ENCODE results near the gene ZNF804A. TPM values are rescaled to one million over a fixed set of nuclear protein-coding genes. Genes with fewer than 3 reads are reported as not detected.
A peak's percentile ranks its signal among the peaks of the same experiment; 100 is the strongest.

The ZNF804A gene
- total RNA-seq, 1 donor from 2014 or later: 0.32 TPM

- H3K36me3 Mint-ChIP-seq (ENCODE audit: low read depth, unreplicated experiment): no peaks in the 10 kb centered on the region
- Histone ChIP-seq H3K9ac (ENCODE audit: low read length) (peak overlapping the region; percentile 88), H3K4me1 (ENCODE audit: insufficient read depth, low read length) (no peaks in the 10 kb centered on the region), H4K20me1 (ENCODE audit: insufficient read depth, low read length) (no peaks in the 10 kb centered on the region), H3K79me2 (ENCODE audit: insufficient read depth, low read length) (peaks cover 22% of the 10 kb centered on the region), H3K36me3 (ENCODE audit: insufficient read depth, low read length) (no peaks in the 10 kb centered on the region), H3K4me2 (ENCODE audit: low read length) (peak overlapping the region; percentile 95), H3K27me3 (ENCODE audit: insufficient read depth, low read length) (no peaks in the 10 kb centered on the region), H2AFZ (ENCODE audit: low read depth, low read length) (peak overlapping the region; percentile 74), H3K9me3 (ENCODE audit: insufficient read depth, low read depth, low read length) (no peaks in the 10 kb centered on the region), H3K27ac (ENCODE audit: low read depth, low read length) (peak overlapping the region; percentile 81), H3K4me3 (ENCODE audit: insufficient read depth, low read depth, low read length) (peak overlapping the region; percentile 83)
- H3K4me1 Mint-ChIP-seq (ENCODE audit: low read depth, unreplicated experiment): peaks cover 6% of the 10 kb centered on the region
- peaks cover 19% of the 10 kb centered on the region for H3K27me3 Mint-ChIP-seq (ENCODE audit: low read depth, unreplicated experiment)
- no peaks in the 10 kb centered on the region for H3K9me3 Mint-ChIP-seq (ENCODE audit: unreplicated experiment)
- FAIRE-seq: no peak
- peak; percentile 35 for DNase-seq (ENCODE audit: low read depth)
- peak overlapping the region; percentile 87 for H3K4me3 Mint-ChIP-seq (ENCODE audit: unreplicated experiment)
- TF ChIP-seq EZH2 (IDR thresholded peaks at IDR 0.05; ENCODE audit: insufficient read depth, low read length): no peak
- TF ChIP-seq, protein P1, sequence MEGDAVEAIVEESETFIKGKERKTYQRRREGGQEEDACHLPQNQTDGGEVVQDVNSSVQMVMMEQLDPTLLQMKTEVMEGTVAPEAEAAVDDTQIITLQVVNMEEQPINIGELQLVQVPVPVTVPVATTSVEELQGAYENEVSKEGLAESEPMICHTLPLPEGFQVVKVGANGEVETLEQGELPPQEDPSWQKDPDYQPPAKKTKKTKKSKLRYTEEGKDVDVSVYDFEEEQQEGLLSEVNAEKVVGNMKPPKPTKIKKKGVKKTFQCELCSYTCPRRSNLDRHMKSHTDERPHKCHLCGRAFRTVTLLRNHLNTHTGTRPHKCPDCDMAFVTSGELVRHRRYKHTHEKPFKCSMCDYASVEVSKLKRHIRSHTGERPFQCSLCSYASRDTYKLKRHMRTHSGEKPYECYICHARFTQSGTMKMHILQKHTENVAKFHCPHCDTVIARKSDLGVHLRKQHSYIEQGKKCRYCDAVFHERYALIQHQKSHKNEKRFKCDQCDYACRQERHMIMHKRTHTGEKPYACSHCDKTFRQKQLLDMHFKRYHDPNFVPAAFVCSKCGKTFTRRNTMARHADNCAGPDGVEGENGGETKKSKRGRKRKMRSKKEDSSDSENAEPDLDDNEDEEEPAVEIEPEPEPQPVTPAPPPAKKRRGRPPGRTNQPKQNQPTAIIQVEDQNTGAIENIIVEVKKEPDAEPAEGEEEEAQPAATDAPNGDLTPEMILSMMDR (IDR thresholded peaks at IDR 0.05; ENCODE audit: insufficient read depth, low read depth, low read length): no peak
- peak overlapping the region; percentile 2 for H3K27ac Mint-ChIP-seq (ENCODE audit: unreplicated experiment)
Measured at GRCh38 chr2:184599054-184599871, 934 bp downstream of the ZNF804A start.

GRCh38 chr2:184599872-184600222 is 1.5 kb downstream of the ZNF804A start:
- peak overlapping the region; percentile 95 for H3K4me2 ChIP-seq (ENCODE audit: low read length)
- no peak overlapping the region for H2AFZ ChIP-seq (ENCODE audit: low read depth, low read length)
- FAIRE-seq: no peak
- no peaks in the 10 kb centered on the region for H3K9me3 ChIP-seq (ENCODE audit: insufficient read depth, low read depth, low read length)
- peaks cover 19% of the 10 kb centered on the region for H3K27me3 Mint-ChIP-seq (ENCODE audit: low read depth, unreplicated experiment)
- peak overlapping the region; percentile 83 for H3K4me3 ChIP-seq (ENCODE audit: insufficient read depth, low read depth, low read length)
- no peaks in the 10 kb centered on the region for H3K9me3 Mint-ChIP-seq (ENCODE audit: unreplicated experiment)
- TF ChIP-seq, protein P1 (IDR thresholded peaks at IDR 0.05; ENCODE audit: insufficient read depth, low read depth, low read length): no peak
- TF ChIP-seq EZH2 (IDR thresholded peaks at IDR 0.05; ENCODE audit: insufficient read depth, low read length): no peak
- H3K27ac ChIP-seq (ENCODE audit: low read depth, low read length): peak overlapping the region; percentile 81
- H4K20me1 ChIP-seq (ENCODE audit: insufficient read depth, low read length): no peaks in the 10 kb centered on the region
- H3K4me1 ChIP-seq (ENCODE audit: insufficient read depth, low read length): no peaks in the 10 kb centered on the region
- peak overlapping the region; percentile 88 for H3K9ac ChIP-seq (ENCODE audit: low read length)
- H3K36me3 Mint-ChIP-seq (ENCODE audit: low read depth, unreplicated experiment): no peaks in the 10 kb centered on the region
- no peak overlapping the region for H3K4me3 Mint-ChIP-seq (ENCODE audit: unreplicated experiment)
- H3K4me1 Mint-ChIP-seq (ENCODE audit: low read depth, unreplicated experiment): peaks cover 6% of the 10 kb centered on the region
- H3K27me3 ChIP-seq (ENCODE audit: insufficient read depth, low read length): no peaks in the 10 kb centered on the region
- peaks cover 22% of the 10 kb centered on the region for H3K79me2 ChIP-seq (ENCODE audit: insufficient read depth, low read length)
- H3K36me3 ChIP-seq (ENCODE audit: insufficient read depth, low read length): no peaks in the 10 kb centered on the region
- no peak overlapping the region for H3K27ac Mint-ChIP-seq (ENCODE audit: unreplicated experiment)
- DNase-seq (ENCODE audit: low read depth): peak; percentile 22

DNA sequence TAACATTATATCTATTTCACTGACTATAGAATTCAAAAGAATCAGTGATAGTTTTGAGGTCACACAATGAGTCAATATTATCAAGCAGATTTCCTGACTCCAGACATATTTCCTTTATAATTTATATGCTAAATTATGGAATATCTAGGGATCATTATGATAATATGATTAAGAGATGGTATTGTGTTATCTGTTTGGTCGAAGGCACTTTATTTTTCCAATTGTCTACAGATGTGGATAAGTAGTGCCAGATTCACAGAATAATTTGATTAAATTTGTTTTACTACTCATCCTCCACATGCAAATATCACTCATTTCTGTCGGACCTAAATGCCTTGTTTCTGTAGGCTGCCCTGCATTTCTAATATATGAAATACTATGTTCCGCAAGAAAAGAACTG is 4.4 kb downstream of the ZNF804A start:
- Mint-ChIP-seq H3K4me1 (ENCODE audit: low read depth, unreplicated experiment) (no peaks in the 10 kb centered on the region), H3K27ac (ENCODE audit: unreplicated experiment) (no peak overlapping the region), H3K9me3 (ENCODE audit: unreplicated experiment) (no peaks in the 10 kb centered on the region), H3K36me3 (ENCODE audit: low read depth, unreplicated experiment) (no peaks in the 10 kb centered on the region), H3K4me3 (ENCODE audit: unreplicated experiment) (no peak overlapping the region), H3K27me3 (ENCODE audit: low read depth, unreplicated experiment) (peaks cover 19% of the 10 kb centered on the region)
- Histone ChIP-seq H3K4me1 (ENCODE audit: insufficient read depth, low read length) (no peaks in the 10 kb centered on the region), H3K27me3 (ENCODE audit: insufficient read depth, low read length) (no peaks in the 10 kb centered on the region), H4K20me1 (ENCODE audit: insufficient read depth, low read length) (no peaks in the 10 kb centered on the region), H3K79me2 (ENCODE audit: insufficient read depth, low read length) (peaks cover 25% of the 10 kb centered on the region), H3K27ac (ENCODE audit: low read depth, low read length) (no peak overlapping the region), H2AFZ (ENCODE audit: low read depth, low read length) (no peak overlapping the region), H3K4me2 (ENCODE audit: low read length) (no peak overlapping the region), H3K9ac (ENCODE audit: low read length) (no peak overlapping the region), H3K4me3 (ENCODE audit: insufficient read depth, low read depth, low read length) (no peak overlapping the region), H3K36me3 (ENCODE audit: insufficient read depth, low read length) (no peaks in the 10 kb centered on the region), H3K9me3 (ENCODE audit: insufficient read depth, low read depth, low read length) (no peaks in the 10 kb centered on the region)
- DNase-seq (ENCODE audit: low read depth): no peak
- TF ChIP-seq, protein P1 (IDR thresholded peaks at IDR 0.05; ENCODE audit: insufficient read depth, low read depth, low read length): no peak
- TF ChIP-seq EZH2 (IDR thresholded peaks at IDR 0.05; ENCODE audit: insufficient read depth, low read length): no peak
- no peak for FAIRE-seq

All from astrocyte (in vitro differentiated cells and primary cell).